ENCODE data around the gene SKAP1. TPM values are rescaled to one million over a fixed set of nuclear protein-coding genes. Genes with fewer than 3 reads are reported as not detected.

The SKAP1 gene
- total RNA-seq, result 1 to 10 TPM in 2 of 4 donors, under 1 TPM in 1, not detected in 1; 0.93 to 1.9 (median 1.1) TPM

DNA sequence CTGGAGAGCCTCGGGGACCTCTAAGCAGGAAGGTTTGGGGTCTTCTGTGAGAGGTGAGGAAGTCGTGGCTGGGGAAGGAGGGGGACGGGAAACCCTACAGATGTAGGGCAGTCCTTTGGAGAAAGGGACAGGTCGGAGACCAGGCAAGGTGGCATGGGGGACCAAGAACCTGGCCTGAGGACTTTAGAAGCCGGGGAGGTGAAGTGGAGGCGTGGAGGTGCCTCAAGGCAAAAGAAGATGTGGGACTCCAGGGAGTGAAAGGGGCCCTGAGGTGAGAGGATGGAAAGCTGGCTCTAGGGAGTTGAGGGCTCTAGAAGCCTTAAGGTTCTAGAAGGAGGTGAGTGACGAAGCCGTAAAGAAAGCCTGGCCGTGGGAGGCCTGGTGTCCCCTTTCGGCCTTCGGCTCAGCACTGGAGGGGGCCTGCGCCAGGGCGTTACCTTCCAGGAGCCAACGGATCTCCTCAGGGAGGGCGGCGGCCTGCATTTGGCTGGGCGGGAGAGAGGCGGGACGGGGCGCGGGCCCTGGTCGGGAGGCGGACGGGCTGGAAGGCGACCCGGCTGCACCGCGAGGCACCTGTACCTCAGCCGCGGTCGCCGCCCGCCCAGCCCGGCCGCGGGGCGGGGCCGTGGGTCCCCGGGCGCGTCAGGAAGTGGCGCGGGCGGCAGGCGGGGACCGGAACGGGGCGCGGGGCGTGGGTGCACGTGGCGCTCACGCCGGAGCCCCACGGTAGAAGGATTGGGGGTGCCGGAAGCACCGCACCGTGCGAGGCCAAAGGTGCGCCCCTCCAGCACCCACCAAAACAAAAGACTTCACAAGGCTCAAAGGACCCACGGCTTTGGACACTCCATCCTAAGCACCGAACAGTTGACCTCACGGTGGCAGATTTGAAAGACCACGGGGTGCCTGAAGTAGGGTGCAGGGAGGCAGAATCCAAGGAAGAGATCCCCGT is at the start of gene SKAP1:
Gene SKAP1 (minus strand): TSS at position 577 of the 949 bp plus-strand sequence.
- ATAC-seq (ENCODE audit: low FRiP score), result no peak
- TF ChIP-seq, protein P1, sequence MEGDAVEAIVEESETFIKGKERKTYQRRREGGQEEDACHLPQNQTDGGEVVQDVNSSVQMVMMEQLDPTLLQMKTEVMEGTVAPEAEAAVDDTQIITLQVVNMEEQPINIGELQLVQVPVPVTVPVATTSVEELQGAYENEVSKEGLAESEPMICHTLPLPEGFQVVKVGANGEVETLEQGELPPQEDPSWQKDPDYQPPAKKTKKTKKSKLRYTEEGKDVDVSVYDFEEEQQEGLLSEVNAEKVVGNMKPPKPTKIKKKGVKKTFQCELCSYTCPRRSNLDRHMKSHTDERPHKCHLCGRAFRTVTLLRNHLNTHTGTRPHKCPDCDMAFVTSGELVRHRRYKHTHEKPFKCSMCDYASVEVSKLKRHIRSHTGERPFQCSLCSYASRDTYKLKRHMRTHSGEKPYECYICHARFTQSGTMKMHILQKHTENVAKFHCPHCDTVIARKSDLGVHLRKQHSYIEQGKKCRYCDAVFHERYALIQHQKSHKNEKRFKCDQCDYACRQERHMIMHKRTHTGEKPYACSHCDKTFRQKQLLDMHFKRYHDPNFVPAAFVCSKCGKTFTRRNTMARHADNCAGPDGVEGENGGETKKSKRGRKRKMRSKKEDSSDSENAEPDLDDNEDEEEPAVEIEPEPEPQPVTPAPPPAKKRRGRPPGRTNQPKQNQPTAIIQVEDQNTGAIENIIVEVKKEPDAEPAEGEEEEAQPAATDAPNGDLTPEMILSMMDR (IDR thresholded peaks at IDR 0.05), result no peak
- no peak for DNase-seq (ENCODE audit: low spot score)

GRCh38 chr17:48479014-48479402 is 49.0 kb upstream of the SKAP1 start:
- DNase-seq (ENCODE audit: low spot score) (no peak), ATAC-seq (ENCODE audit: low FRiP score) (no peak)
- TF ChIP-seq, protein P1 (IDR thresholded peaks at IDR 0.05), result no peak

- ATAC-seq (ENCODE audit: low FRiP score) (no peak), DNase-seq (ENCODE audit: low spot score) (no peak)
- TF ChIP-seq, protein P1 (IDR thresholded peaks at IDR 0.05), result no peak
These were observed 48.4 kb upstream of the SKAP1 start for GRCh38 chr17:48478224-48479013.

GRCh38 chr17:48477221-48477620 is 47.2 kb upstream of the SKAP1 start:
- TF ChIP-seq, protein P1 (IDR thresholded peaks at IDR 0.05), result no peak
- no peak for DNase-seq (ENCODE audit: low spot score)
- ATAC-seq (ENCODE audit: low FRiP score), result no peak

DNA sequence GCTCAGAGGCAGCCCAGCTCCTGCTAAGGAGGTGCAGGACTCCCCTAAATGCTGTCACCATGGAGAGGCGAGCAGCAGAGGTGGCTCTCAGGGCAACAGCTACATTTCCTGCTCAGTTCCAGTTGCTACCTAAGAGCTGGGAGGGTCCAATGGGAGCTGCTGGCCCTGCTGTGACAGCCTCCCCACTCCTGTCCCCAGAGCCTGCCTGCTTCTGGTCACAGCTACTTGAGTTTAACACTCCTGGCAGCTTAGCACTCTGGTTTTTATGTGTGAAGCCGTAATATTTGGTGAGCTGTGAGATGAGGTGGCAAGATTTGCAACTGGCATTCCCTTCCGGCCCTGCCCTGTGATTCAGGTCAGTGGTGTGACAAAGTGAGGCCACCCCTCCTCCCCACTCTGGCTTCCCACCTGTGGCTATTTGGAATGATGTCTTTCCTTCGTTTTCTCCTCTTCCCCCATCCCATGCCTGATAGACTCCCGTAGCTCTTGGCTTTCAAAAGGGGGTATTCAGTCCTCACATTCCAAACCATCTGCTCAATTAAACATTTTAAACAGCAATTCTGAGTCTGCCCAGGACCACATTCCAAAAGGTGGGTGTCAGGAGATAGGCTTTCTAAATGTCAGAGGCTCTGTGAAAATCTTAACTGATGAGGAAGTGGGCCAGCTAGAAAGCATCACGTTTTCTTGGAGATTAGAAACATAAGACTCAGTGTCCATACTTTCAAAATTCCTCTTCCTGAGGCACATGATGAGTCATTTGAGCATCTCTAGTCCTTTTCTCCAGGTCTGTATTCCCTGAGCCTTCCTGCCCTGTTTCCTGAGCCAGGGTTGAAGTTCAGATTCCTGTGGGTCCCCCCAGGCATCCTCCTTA is 42.6 kb upstream of the SKAP1 start:
- TF ChIP-seq, protein P1 (IDR thresholded peaks at IDR 0.05), result no peak
- ATAC-seq (ENCODE audit: low FRiP score), result no peak
- no peak for DNase-seq (ENCODE audit: low spot score)

- TF ChIP-seq, protein P1 (IDR thresholded peaks at IDR 0.05), result no peak
- ATAC-seq (ENCODE audit: low FRiP score) (no peak), DNase-seq (ENCODE audit: low spot score) (no peak)
These were observed 41.9 kb upstream of the SKAP1 start for GRCh38 chr17:48471817-48472410.

Data from omental fat pad (tissue), 4 donors.